B cell (primary cell): Measurements from ENCODE around the gene NRAP.

ENCODE experiments used
- CTCF ChIP-seq: fragments of 200-600 bp; IDR thresholded peaks from one replicate; pipeline ENCODE4 v1.8.0; 2022; ENCODE audit warnings: antibody characterized with exemption, mild to moderate bottlenecking
- EZH2 ChIP-seq: IDR thresholded peaks from 2 replicates; pipeline ENCODE4 v1.6.1; 2012; ENCODE audit warnings: borderline replicate concordance, low read depth, mild to moderate bottlenecking, moderate library complexity, low read length; ENCODE audit not compliant: insufficient read depth, poor library complexity, severe bottlenecking

- TF ChIP-seq CTCF (no peak), EZH2 (no peak)
These were observed 45.5 kb downstream of the NRAP start for GRCh38 chr10:113618338-113618737.
